Mesenchymal stem cell (in vitro differentiated cells and primary cell): Measurements from ENCODE around the gene IFIT1.
A peak's percentile ranks its signal among the peaks of the same experiment; 100 is the strongest.
"Not testable (repeated sequence)": the region's sequence is repeated elsewhere in the genome, so short reads cannot be mapped to it uniquely, and the experiment has no call there.

ENCODE experiments used
- DNase-seq: peaks from one replicate; pipeline ENCODE4 v3.0.0-alpha.2; 2013
- H2AFZ ChIP-seq: one replicate; pipeline ENCODE4 v1.6.1; 2013; ENCODE audit warnings: low read depth, mild to moderate bottlenecking, control low read depth, inconsistent platforms, low read length, moderate library complexity
- H2AK5ac ChIP-seq: 2 replicates; pipeline ENCODE4 v1.6.1; 2013; ENCODE audit warnings: low read length, moderate library complexity, mild to moderate bottlenecking, inconsistent platforms; ENCODE audit not compliant: severe bottlenecking
- H2BK120ac ChIP-seq: one replicate; pipeline ENCODE4 v1.6.1; 2013; ENCODE audit warnings: low read depth, mild to moderate bottlenecking, inconsistent platforms, low read length, moderate library complexity
- H2BK12ac ChIP-seq, 2 experiments: one replicate each; pipeline ENCODE4 v1.6.1; 2013; ENCODE audit warnings: inconsistent platforms in 2 of 2, low read length in 2 of 2, mild to moderate bottlenecking in 2 of 2, moderate library complexity in 2 of 2, control low read depth in 1 of 2
- H2BK15ac ChIP-seq: one replicate; pipeline ENCODE4 v1.6.1; 2013; ENCODE audit warnings: mild to moderate bottlenecking, low read depth, inconsistent platforms; ENCODE audit not compliant: poor library complexity, severe bottlenecking
- H2BK5ac ChIP-seq: 2 replicates; pipeline ENCODE4 v1.6.1; 2013; ENCODE audit warnings: low read depth, mild to moderate bottlenecking, low read length, control low read depth, inconsistent platforms; ENCODE audit not compliant: poor library complexity, severe bottlenecking
- H3K14ac ChIP-seq, 2 experiments: one replicate each; pipeline ENCODE4 v1.6.1; 2013; ENCODE audit warnings: inconsistent platforms in 2 of 2, low read length in 2 of 2, control low read depth in 1 of 2, mild to moderate bottlenecking in 1 of 2, moderate library complexity in 1 of 2
- H3K18ac ChIP-seq, 2 experiments: one replicate each; pipeline ENCODE4 v1.6.1; 2013; ENCODE audit warnings: inconsistent platforms in 2 of 2, low read length in 2 of 2, control low read depth in 1 of 2, low read depth in 1 of 2, mild to moderate bottlenecking in 1 of 2
- H3K23ac ChIP-seq, 2 experiments: one replicate each; pipeline ENCODE4 v1.6.1; 2013; ENCODE audit warnings: inconsistent platforms in 2 of 2, low read length in 2 of 2, mild to moderate bottlenecking in 2 of 2, moderate library complexity in 2 of 2, control low read depth in 1 of 2
- H3K27ac ChIP-seq: 2 replicates; pipeline ENCODE4 v1.5.1; 2013; ENCODE audit warnings: mild to moderate bottlenecking, moderate library complexity, low read length, control low read depth, inconsistent platforms; ENCODE audit not compliant: poor library complexity, severe bottlenecking
- H3K27me3 ChIP-seq, 2 experiments: 2 replicates each; pipeline versions ENCODE4 v1.6.1 to v1.7.0; 2013; ENCODE audit warnings: low read length in 2 of 2, mild to moderate bottlenecking in 2 of 2, moderate library complexity in 2 of 2, control low read depth in 1 of 2, inconsistent platforms in 1 of 2; ENCODE audit not compliant: control insufficient read depth in 1 of 2, insufficient read depth in 1 of 2
- H3K36me3 ChIP-seq, 2 experiments: 2 replicates each; pipeline versions ENCODE4 v1.6.1 to v1.7.0; 2013; ENCODE audit warnings: low read length in 2 of 2, control low read depth in 1 of 2, inconsistent platforms in 1 of 2, low read depth in 1 of 2, mild to moderate bottlenecking in 1 of 2; ENCODE audit not compliant: insufficient read depth in 2 of 2, control insufficient read depth in 1 of 2
- H3K4ac ChIP-seq, 2 experiments: one replicate each; pipeline ENCODE4 v1.6.1; 2013; ENCODE audit warnings: inconsistent platforms in 2 of 2, low read length in 2 of 2, mild to moderate bottlenecking in 2 of 2, moderate library complexity in 2 of 2, control low read depth in 1 of 2, low read depth in 1 of 2
- H3K4me1 ChIP-seq: 2 replicates; pipeline ENCODE4 v1.6.1; 2013; ENCODE audit warnings: low read depth, low read length, control low read depth; ENCODE audit not compliant: control insufficient read depth, insufficient read depth
- H3K4me2 ChIP-seq: 2 replicates; pipeline ENCODE4 v1.6.1; 2013; ENCODE audit warnings: low read length, mild to moderate bottlenecking, inconsistent platforms; ENCODE audit not compliant: poor library complexity, severe bottlenecking
- H3K4me3 ChIP-seq, 2 experiments: 2 replicates each; pipeline versions ENCODE4 v1.5.1 to v1.7.0; 2013; ENCODE audit warnings: low read length in 2 of 2, mild to moderate bottlenecking in 2 of 2, control low read depth in 1 of 2, low read depth in 1 of 2; ENCODE audit not compliant: insufficient read depth in 1 of 2
- H3K79me1 ChIP-seq: replicated peaks from 2 replicates; pipeline ENCODE4 v1.6.1; 2013; ENCODE audit warnings: mild to moderate bottlenecking, control low read depth, low read length, inconsistent platforms; ENCODE audit not compliant: poor library complexity, severe bottlenecking
- H3K9ac ChIP-seq: 2 replicates; pipeline ENCODE4 v1.7.0; 2013; ENCODE audit warnings: mild to moderate bottlenecking, low read length, moderate library complexity
- H3K9me3 ChIP-seq: 2 replicates; pipeline ENCODE4 v1.7.0; 2013; ENCODE audit warnings: mild to moderate bottlenecking, low read length; ENCODE audit not compliant: control insufficient read depth
- H4K8ac ChIP-seq: one replicate; pipeline ENCODE4 v1.6.1; 2013; ENCODE audit warnings: inconsistent platforms, mild to moderate bottlenecking, low read length, moderate library complexity
- H4K91ac ChIP-seq: one replicate; pipeline ENCODE4 v1.6.1; 2013; ENCODE audit warnings: mild to moderate bottlenecking, low read length, inconsistent platforms
- WGBS: methylation state at CpG from one replicate; pipeline ENCODE4 v1.1.7; 2013; ENCODE audit warnings: mixed read lengths; 5-methylcytosine and 5-hydroxymethylcytosine counted together

The IFIT1 gene

DNA sequence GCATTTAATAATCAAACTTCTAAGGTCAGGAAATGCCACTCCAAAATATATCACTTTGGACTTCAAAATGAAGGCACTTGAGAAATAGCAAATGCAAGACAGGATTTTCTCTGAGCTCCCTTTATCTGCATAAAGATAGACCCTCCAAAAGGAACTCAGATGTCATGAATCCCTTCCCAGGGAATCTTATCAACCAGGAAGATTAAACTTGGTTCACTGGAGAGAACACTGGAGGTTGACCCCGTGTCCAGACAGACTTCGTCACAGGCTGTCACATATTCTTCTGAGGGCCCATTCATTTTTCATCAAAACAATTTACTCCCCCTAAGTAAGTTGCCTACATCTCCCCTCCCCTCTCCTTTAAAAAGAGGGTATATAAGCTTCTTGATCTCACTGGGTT is 43.4 kb upstream of the IFIT1 start:
- H2AK5ac ChIP-seq: no peak overlapping the region
- no peak overlapping the region for H2BK120ac ChIP-seq
- H2BK5ac ChIP-seq: no peak overlapping the region
- no peak overlapping the region for H3K4me3 ChIP-seq
- H3K4me1 ChIP-seq: peaks cover 13% of the 10 kb centered on the region
- no peaks in the 10 kb centered on the region for H3K79me1 ChIP-seq
- H3K9ac ChIP-seq: no peak overlapping the region
- no peaks in the 10 kb centered on the region for H3K27me3 ChIP-seq
- DNase-seq: no peak
- H3K23ac ChIP-seq: no peak overlapping the region
- no peak overlapping the region for H3K4ac ChIP-seq
- WGBS: 92% methylated on average over 2 of the region's 2 CpGs
- H3K18ac ChIP-seq: peak overlapping the region in 1 of 2 experiments; percentile 16
- H2BK12ac ChIP-seq: no peak overlapping the region
- H3K27ac ChIP-seq: no peak overlapping the region
- no peak overlapping the region for H3K14ac ChIP-seq
- no peak overlapping the region for H3K4me2 ChIP-seq
- H2BK15ac ChIP-seq: no peak overlapping the region
- H3K9me3 ChIP-seq: no peaks in the 10 kb centered on the region
- H4K8ac ChIP-seq: no peak overlapping the region
- no peak overlapping the region for H4K91ac ChIP-seq
- H3K36me3 ChIP-seq: no peaks in the 10 kb centered on the region
- H2AFZ ChIP-seq: no peak overlapping the region

DNA sequence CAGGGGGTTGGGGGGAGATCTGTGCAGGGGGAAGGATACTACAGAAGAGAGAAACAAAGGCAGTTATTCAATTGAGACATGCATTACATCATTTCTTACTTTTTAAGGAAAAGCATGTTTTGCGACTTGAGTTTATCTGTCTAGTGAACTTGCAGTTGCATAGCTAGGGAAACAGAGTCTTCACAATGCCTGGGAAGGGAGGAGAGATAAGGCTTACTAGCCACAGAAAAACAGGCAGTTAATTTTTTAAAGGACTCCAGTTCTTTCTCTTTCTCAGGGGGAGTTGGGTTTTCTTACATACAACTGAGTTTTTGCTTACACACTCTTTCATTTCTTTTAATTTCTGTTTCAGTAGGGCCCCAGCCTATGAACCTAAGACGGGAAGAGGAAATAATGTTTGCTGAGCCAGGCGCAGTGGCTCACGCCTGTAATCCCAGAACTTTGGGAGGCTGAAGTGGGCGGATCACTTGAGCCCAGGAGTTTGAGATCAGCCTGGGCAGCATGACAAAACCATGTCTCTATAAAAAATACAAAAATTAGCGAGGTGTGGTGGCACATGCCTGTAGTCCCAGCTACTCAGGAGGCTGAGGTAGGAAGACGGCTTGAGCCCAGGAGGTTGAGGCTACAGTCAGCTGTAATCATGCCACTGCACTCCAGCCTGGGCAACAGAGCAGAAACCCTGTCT is 41.6 kb upstream of the IFIT1 start:
- not testable (repeated sequence) for H3K18ac ChIP-seq
- H2BK12ac ChIP-seq: peak overlapping the region in 1 of 2 experiments; percentile 13

DNA sequence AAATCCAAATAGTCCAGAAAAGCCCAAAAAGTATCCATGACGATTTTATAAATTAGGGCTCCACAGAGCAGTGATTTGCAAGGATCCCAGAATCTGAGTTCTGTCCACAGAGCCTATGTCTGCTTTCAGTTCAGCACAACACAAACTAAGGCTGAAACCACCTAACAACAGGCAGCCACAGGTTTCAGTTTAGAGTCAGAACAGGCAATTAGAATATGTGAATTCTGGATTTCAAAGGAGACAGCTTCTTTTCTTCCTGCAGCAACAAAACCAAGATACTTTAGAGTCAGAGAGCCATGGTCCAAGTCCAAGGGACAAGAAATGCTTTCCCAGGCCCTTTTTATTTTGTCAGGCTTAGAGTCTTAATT is 41.0 kb upstream of the IFIT1 start:
- no peaks in the 10 kb centered on the region for H3K36me3 ChIP-seq

More for the DNA sequence above, 41.6 kb upstream of the IFIT1 start:
- H2AFZ ChIP-seq, H3K79me1 ChIP-seq, H3K4me2 ChIP-seq, H3K27me3 ChIP-seq, H3K23ac ChIP-seq, H3K4me3 ChIP-seq, H3K4ac ChIP-seq, H2AK5ac ChIP-seq, H2BK120ac ChIP-seq, H3K9me3 ChIP-seq, H3K14ac ChIP-seq, H3K36me3 ChIP-seq: not testable (repeated sequence)
- Histone ChIP-seq H3K9ac (peak overlapping the region; percentile 89), H4K8ac (peak overlapping the region; percentile 55), H3K27ac (peak overlapping the region; percentile 98), H4K91ac (peak overlapping the region; percentile 50), H2BK5ac (peak overlapping the region; percentile 39), H3K4me1 (peaks cover 13% of the 10 kb centered on the region), H2BK15ac (peak overlapping the region; percentile 86)
- peak; percentile 26 for DNase-seq
- 69% methylated on average over 6 of the region's 7 CpGs for WGBS

DNA sequence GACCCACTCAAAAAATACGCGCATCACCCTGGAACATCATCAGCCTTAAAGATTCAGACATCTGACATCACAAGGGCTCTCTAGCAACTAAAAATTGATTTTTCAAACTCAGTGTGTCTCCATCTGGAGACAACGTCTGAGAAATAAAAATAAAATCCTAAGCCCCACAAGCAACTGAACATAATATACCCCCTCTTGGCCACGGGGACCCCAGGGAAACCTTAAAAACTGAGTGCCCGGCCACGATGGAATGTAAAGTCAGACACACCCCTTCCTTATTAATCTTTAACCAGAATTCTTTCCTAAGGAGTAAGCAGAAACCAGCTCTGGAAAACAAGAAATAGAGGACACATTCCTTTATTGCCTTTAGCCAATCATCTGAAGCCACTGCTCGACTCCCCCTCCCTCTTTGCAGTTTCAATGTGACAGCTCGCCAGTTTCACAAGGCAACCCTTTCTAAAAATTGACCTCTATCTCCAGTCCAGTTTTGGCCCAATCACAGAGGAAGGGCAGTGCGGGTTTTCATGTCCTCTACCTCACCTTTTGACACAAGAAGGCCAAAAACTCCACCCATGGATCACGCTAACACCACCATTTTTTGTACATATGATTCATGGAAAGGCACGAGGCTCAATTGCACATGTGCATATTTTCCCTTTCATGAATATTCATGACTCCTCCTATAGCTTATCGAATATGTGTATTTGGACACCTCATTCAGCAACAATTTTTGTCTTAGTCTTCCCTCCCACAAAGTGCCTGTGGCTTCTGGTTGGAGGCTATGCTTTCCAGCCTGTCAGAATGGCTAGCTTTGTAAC is 40.4 kb upstream of the IFIT1 start:
- H4K91ac ChIP-seq: no peak overlapping the region
- WGBS: 30% methylated on average over 12 of the region's 12 CpGs
- peak overlapping the region in 1 of 2 experiments; percentile 5 for H3K18ac ChIP-seq
- H3K27ac ChIP-seq: peak overlapping the region; percentile 98
- H3K14ac ChIP-seq: no peak overlapping the region
- no peak overlapping the region for H2BK15ac ChIP-seq
- H2AFZ ChIP-seq: peak overlapping the region; percentile 30
- peak overlapping the region in 1 of 2 experiments; percentile 38 for H2BK12ac ChIP-seq
- H3K4ac ChIP-seq: peak overlapping the region in 1 of 2 experiments; percentile 64
- H3K79me1 ChIP-seq: no peaks in the 10 kb centered on the region
- H3K23ac ChIP-seq: no peak overlapping the region
- H3K4me3 ChIP-seq: peak overlapping the region in 1 of 2 experiments; percentile 49
- peak; percentile 97 for DNase-seq
- H2BK5ac ChIP-seq: peak overlapping the region; percentile 96
- H3K4me2 ChIP-seq: peak overlapping the region; percentile 63
- peaks cover 13% of the 10 kb centered on the region for H3K4me1 ChIP-seq
- H3K36me3 ChIP-seq: no peaks in the 10 kb centered on the region
- peak overlapping the region; percentile 13 for H2BK120ac ChIP-seq
- H3K9me3 ChIP-seq: no peaks in the 10 kb centered on the region
- no peaks in the 10 kb centered on the region for H3K27me3 ChIP-seq
- H3K9ac ChIP-seq: peak overlapping the region; percentile 89
- peak overlapping the region; percentile 95 for H2AK5ac ChIP-seq
- H4K8ac ChIP-seq: no peak overlapping the region

More for the DNA sequence above, 41.0 kb upstream of the IFIT1 start:
- Histone ChIP-seq H3K4me2 (peak overlapping the region; percentile 63), H2AFZ (no peak overlapping the region), H2BK12ac (no peak overlapping the region), H3K4me3 (peak overlapping the region in 1 of 2 experiments; percentile 49), H3K9ac (peak overlapping the region; percentile 89), H4K91ac (no peak overlapping the region), H3K9me3 (no peaks in the 10 kb centered on the region), H3K79me1 (no peaks in the 10 kb centered on the region), H3K4ac (peak overlapping the region in 1 of 2 experiments; percentile 63), H3K27ac (peak overlapping the region; percentile 98), H3K27me3 (no peaks in the 10 kb centered on the region), H4K8ac (no peak overlapping the region), H3K18ac (peak overlapping the region in 1 of 2 experiments; percentile 5), H3K4me1 (peaks cover 13% of the 10 kb centered on the region), H2BK15ac (no peak overlapping the region), H3K23ac (no peak overlapping the region), H2AK5ac (peak overlapping the region; percentile 95), H2BK120ac (peak overlapping the region; percentile 13), H2BK5ac (peak overlapping the region; percentile 96), H3K14ac (no peak overlapping the region)
- peak; percentile 68 for DNase-seq
- 84% methylated on average over 1 of the region's 1 CpG for WGBS
